Uterus (tissue), 2 donors: ENCODE results near the gene GALNT14.

Experiments
- CTCF ChIP-seq, 4 experiments: fragments of 200-600 bp in 2 of 4; fragments of 450-650 bp in 2 of 4; sonication (generic) in 2 of 4; IDR thresholded peaks; one replicate each; pipeline ENCODE4 v1.5.1; 2016 to 2019; ENCODE audit warnings: antibody characterized with exemption in 4 of 4, mild to moderate bottlenecking in 2 of 4, moderate library complexity in 1 of 4
- POLR2A ChIP-seq, 2 donors: fragments of 450-650 bp; IDR thresholded peaks; one replicate each; pipeline ENCODE4 v1.6.1; 2016; ENCODE audit warnings: antibody characterized with exemption in 2 of 2, mild to moderate bottlenecking in 1 of 2, moderate library complexity in 1 of 2

GRCh38 chr2:31047599-31047998, 90.6 kb downstream of the GALNT14 start:
- no peak for TF ChIP-seq CTCF (IDR thresholded peaks at IDR 0.05)
- no peak for TF ChIP-seq POLR2A (IDR thresholded peaks at IDR 0.05)
